Natural killer cell (primary cell): ENCODE data around the gene SERTAD1. TPM values are rescaled to one million over a fixed set of nuclear protein-coding genes. Genes with fewer than 3 reads are reported as not detected.
A peak's percentile ranks its signal among the peaks of the same experiment; 100 is the strongest.
"Not testable (repeated sequence)": the region's sequence is repeated elsewhere in the genome, so short reads cannot be mapped to it uniquely, and the experiment has no call there.

Source experiments
- ATAC-seq, 3 donors: fragments of 150-1000 bp in 2 of 3; fragments of 200-7000 bp in 1 of 3; cut with Tn5 transposase; 1 replicate in 1 of 3; 2 replicates in 2 of 3; pipeline ENCODE4 v1.10.0; 2021; ENCODE audit warnings: mild to moderate bottlenecking in 2 of 3, moderate library complexity in 2 of 3
- DNase-seq, 2 donors: peaks; one replicate each; pipeline versions ENCODE4 v3.0.0 to v3.0.0-alpha.2; 2013 to 2021; ENCODE audit warnings: mixed read lengths in 1 of 2
- H3K27ac ChIP-seq: one replicate; pipeline ENCODE4 v1.5.1; 2013; ENCODE audit warnings: mild to moderate bottlenecking, low read length
- H3K27me3 ChIP-seq: one replicate; pipeline ENCODE4 v1.6.1; 2013; ENCODE audit warnings: low read length; ENCODE audit not compliant: control insufficient read depth, insufficient read depth
- H3K36me3 ChIP-seq: one replicate; pipeline ENCODE4 v1.6.1; 2013; ENCODE audit warnings: low read length; ENCODE audit not compliant: control insufficient read depth, insufficient read depth
- H3K4me1 ChIP-seq: one replicate; pipeline ENCODE4 v1.6.1; 2013; ENCODE audit warnings: low read length; ENCODE audit not compliant: control insufficient read depth, insufficient read depth
- H3K4me3 ChIP-seq: one replicate; pipeline ENCODE4 v1.5.1; 2013; ENCODE audit warnings: low read length
- H3K9me3 ChIP-seq: one replicate; pipeline ENCODE4 v1.6.1; 2013; ENCODE audit warnings: low read length; ENCODE audit not compliant: control insufficient read depth, insufficient read depth
- H3K27ac Mint-ChIP-seq, 2 donors: one replicate each; pipeline ENCODE4 v1.8.0; 2022; ENCODE audit warnings: mild to moderate bottlenecking in 2 of 2, mixed read lengths in 2 of 2, moderate library complexity in 1 of 2
- H3K27me3 Mint-ChIP-seq, 2 donors: one replicate each; pipeline ENCODE4 v1.8.0; 2022; ENCODE audit warnings: low read depth in 2 of 2, mixed read lengths in 2 of 2
- H3K36me3 Mint-ChIP-seq: one replicate; pipeline ENCODE4 v1.8.0; 2022; ENCODE audit warnings: mixed read lengths
- H3K4me1 Mint-ChIP-seq, 2 donors: one replicate each; pipeline ENCODE4 v1.8.0; 2022; ENCODE audit warnings: mixed read lengths in 2 of 2
- H3K4me3 Mint-ChIP-seq: one replicate; pipeline ENCODE4 v1.8.0; 2022; ENCODE audit warnings: mild to moderate bottlenecking, moderate library complexity, mixed read lengths
- H3K9me3 Mint-ChIP-seq, 2 donors: one replicate each; pipeline ENCODE4 v1.8.0; 2022; ENCODE audit warnings: mixed read lengths in 2 of 2
- CTCF ChIP-seq: fragments of 200-600 bp; IDR thresholded peaks from one replicate; pipeline ENCODE4 v1.8.0; 2022; ENCODE audit warnings: antibody characterized with exemption
- WGBS: methylation state at CpG from one replicate; pipeline ENCODE4 v1.1.7; 2013; ENCODE audit warnings: missing lambda C conversion rate; ENCODE audit not compliant: insufficient coverage; 5-methylcytosine and 5-hydroxymethylcytosine counted together
- intact Hi-C: fragments of 100-400 bp; cut with micrococcal nuclease; formaldehyde crosslinking; loops from one replicate; pipeline ENCODE4 v1.14.2; 2022
- total RNA-seq, 4 donors: library from RNA; stranded (reverse); fragments of 120-200 nt in 1 of 4; gene quantifications; one replicate each; pipeline versions ENCODE4 v1.2.3 to v1.2.4, GENCODE V29; 2013 to 2022

Gene SERTAD1
- total RNA-seq, 3 donors from 2014 or later (not counting 1 experiment from before 2014, with no cell fraction given) = 31.2 to 53.5 (median 38.7) TPM

GRCh38 chr19:40464059-40465024 is 38.5 kb upstream of the SERTAD1 start:
- Histone ChIP-seq H3K27me3 (peaks cover 6% of the 10 kb centered on the region), H3K36me3 (no peaks in the 10 kb centered on the region), H3K4me3 (no peak overlapping the region), H3K27ac (peak overlapping the region; percentile 81), H3K9me3 (no peaks in the 10 kb centered on the region), H3K4me1 (peaks cover 37% of the 10 kb centered on the region)
- 29% methylated on average over 10 of the region's 11 CpGs for WGBS
- intact Hi-C loops = loop anchor here (1.0 to 10.0 kb wide), 5 partner anchors 117 to 658 kb away; partner anchors contain the start of genes C19orf47, MIA, PLD3 and RAB4B
- peak; percentile 63 for TF ChIP-seq CTCF
- peak; percentile 67 to 84 for DNase-seq
- Mint-ChIP-seq H3K27me3 (peaks cover 8 to 13% of the 10 kb centered on the region in 2 donors), H3K9me3 (no peaks in the 10 kb centered on the region), H3K27ac (peak overlapping the region; percentile 88 to 93), H3K4me3 (peak overlapping the region; percentile 84), H3K36me3 (no peaks in the 10 kb centered on the region), H3K4me1 (peaks cover 23 to 26% of the 10 kb centered on the region in 2 donors)
- no peak for ATAC-seq

GRCh38 chr19:40463587-40464037 is 37.8 kb upstream of the SERTAD1 start:
- H3K9me3 Mint-ChIP-seq, H3K27me3 ChIP-seq, ATAC-seq, H3K27ac Mint-ChIP-seq, H3K36me3 ChIP-seq, H3K4me3 Mint-ChIP-seq, H3K36me3 Mint-ChIP-seq, H3K9me3 ChIP-seq, DNase-seq, H3K4me3 ChIP-seq, H3K27ac ChIP-seq: not testable (repeated sequence)
- Mint-ChIP-seq H3K4me1 (peaks cover 23 to 26% of the 10 kb centered on the region in 2 donors), H3K27me3 (peaks cover 8 to 13% of the 10 kb centered on the region in 2 donors)
- peaks cover 37% of the 10 kb centered on the region for H3K4me1 ChIP-seq
- 86% methylated on average over 12 of the region's 12 CpGs for WGBS
- intact Hi-C loops = loop anchor here (1.0 to 10.0 kb wide), 2 partner anchors 135 to 311 kb away; partner anchors contain the start of genes MIA and RAB4B

DNA sequence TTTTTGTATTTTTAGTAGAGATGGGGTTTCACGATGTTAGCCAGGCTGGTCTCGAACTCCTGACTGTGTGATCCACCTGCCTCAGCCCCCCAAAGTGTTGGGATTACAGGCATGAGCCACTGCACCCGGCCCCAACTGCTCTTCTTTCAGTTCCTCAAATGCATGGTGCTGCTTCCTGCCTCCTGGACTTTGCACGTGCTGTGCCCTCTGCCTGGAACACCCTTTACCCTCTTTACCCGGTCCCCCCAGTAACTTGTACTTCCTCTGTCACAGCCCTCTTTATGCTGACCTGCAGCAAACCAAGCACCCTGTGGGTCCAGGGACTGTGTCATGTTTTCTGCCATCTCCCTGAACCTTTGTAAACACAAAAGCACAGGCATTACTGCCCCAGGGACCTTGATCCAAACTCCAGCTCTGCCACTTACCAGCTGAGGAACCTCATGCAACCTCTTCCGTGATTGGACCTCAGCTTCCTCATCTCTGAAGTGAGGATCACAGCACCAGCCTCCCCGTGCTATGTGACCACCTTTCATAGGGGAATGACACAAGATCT is 36.0 kb upstream of the SERTAD1 start:
- Mint-ChIP-seq H3K9me3 (no peaks in the 10 kb centered on the region), H3K4me3 (no peak overlapping the region), H3K27me3 (peaks cover 5 to 6% of the 10 kb centered on the region in 2 donors), H3K4me1 (peaks cover 23 to 25% of the 10 kb centered on the region in 2 donors), H3K27ac (no peak overlapping the region), H3K36me3 (no peaks in the 10 kb centered on the region)
- no peak overlapping the region for H3K4me3 ChIP-seq
- ATAC-seq (no peak), DNase-seq (no peak)
- intact Hi-C loops = loop anchor here (10.0 kb wide), 1 partner anchor 313 kb away; the partner anchor contains the start of genes MIA and RAB4B
- peaks cover 2% of the 10 kb centered on the region for H3K27me3 ChIP-seq
- no peaks in the 10 kb centered on the region for H3K36me3 ChIP-seq
- WGBS = 49% methylated on average over 7 of the region's 7 CpGs
- no peak for TF ChIP-seq CTCF
- H3K9me3 ChIP-seq = no peaks in the 10 kb centered on the region
- H3K4me1 ChIP-seq = peaks cover 31% of the 10 kb centered on the region
- no peak overlapping the region for H3K27ac ChIP-seq

- intact Hi-C loops = loop anchor here (10.0 kb wide), 1 partner anchor 315 kb away; the partner anchor contains the start of genes MIA and RAB4B
These were observed 34.4 kb upstream of the SERTAD1 start for GRCh38 chr19:40460185-40460584.

More at GRCh38 chr19:40460185-40460584, 34.4 kb upstream of the SERTAD1 start:
- peaks cover 8 to 10% of the 10 kb centered on the region in 2 donors for H3K4me1 Mint-ChIP-seq
- Histone ChIP-seq H3K4me1 (peaks cover 16% of the 10 kb centered on the region), H3K27ac (no peak overlapping the region), H3K36me3 (no peaks in the 10 kb centered on the region), H3K27me3 (no peaks in the 10 kb centered on the region), H3K9me3 (no peaks in the 10 kb centered on the region), H3K4me3 (no peak overlapping the region)
- 89% methylated on average over 3 of the region's 3 CpGs for WGBS
- H3K36me3 Mint-ChIP-seq = no peaks in the 10 kb centered on the region
- no peak overlapping the region for H3K27ac Mint-ChIP-seq
- H3K4me3 Mint-ChIP-seq = no peak overlapping the region
- TF ChIP-seq CTCF = no peak
- no peaks in the 10 kb centered on the region for H3K9me3 Mint-ChIP-seq
- no peaks in the 10 kb centered on the region for H3K27me3 Mint-ChIP-seq
- DNase-seq (no peak), ATAC-seq (no peak)
